H1 (cell line): Measurements from ENCODE around the gene NDUFB2. TPM values are rescaled to one million over a fixed set of nuclear protein-coding genes. Genes with fewer than 3 reads are reported as not detected.

ENCODE experiments used
- CTCF ChIA-PET: fragments of 300-600 bp; sonication (Branson Sonifier 250); formaldehyde crosslinking; loops from one replicate; lab custom pipeline; 2021; ENCODE audit not compliant: partially characterized antibody; lab: Charles Lee
- POLR2A ChIA-PET: fragments of 300-600 bp; sonication (Branson Sonifier 250); formaldehyde crosslinking; loops from one replicate; lab custom pipeline; 2021; ENCODE audit warnings: inconsistent platforms; ENCODE audit not compliant: partially characterized antibody; lab: Charles Lee
- DNase-seq, 2 experiments: peaks; one replicate each; pipeline versions ENCODE4 v3.0.0 to v3.0.0-alpha.2; 2010 to 2022; ENCODE audit warnings: low spot score in 2 of 2, low read depth in 1 of 2, mixed read lengths in 1 of 2
- FAIRE-seq: peaks from 2 replicates; lab custom pipeline; 2011; peaks lifted over from hg19 to GRCh38; lab: Jason Lieb, UNC
- H2AFZ ChIP-seq: 2 replicates; pipeline ENCODE4 v1.8.1; 2012; ENCODE audit warnings: low read length, inconsistent platforms
- H2AK5ac ChIP-seq: 2 replicates; pipeline ENCODE4 v1.6.1; 2013; ENCODE audit warnings: low read depth, low read length
- H2BK120ac ChIP-seq: replicated peaks from 2 replicates; pipeline ENCODE3; 2013; ENCODE audit warnings: low read depth, low read length, inconsistent platforms
- H2BK12ac ChIP-seq: 2 replicates; pipeline ENCODE4 v1.6.1; 2013; ENCODE audit warnings: low read depth, low read length
- H2BK15ac ChIP-seq: 2 replicates; pipeline ENCODE4 v1.6.1; 2013; ENCODE audit warnings: low read length
- H2BK20ac ChIP-seq: 2 replicates; pipeline ENCODE4 v1.6.1; 2013; ENCODE audit warnings: low read length
- H2BK5ac ChIP-seq: 2 replicates; pipeline ENCODE4 v1.6.1; 2013; ENCODE audit warnings: low read depth, low read length
- H3K14ac ChIP-seq: 2 replicates; pipeline ENCODE4 v1.6.1; 2013; ENCODE audit warnings: inconsistent platforms; ENCODE audit not compliant: insufficient read length
- H3K18ac ChIP-seq: 2 replicates; pipeline ENCODE4 v1.6.1; 2013; ENCODE audit warnings: low read length; ENCODE audit errors: extremely low read depth
- H3K23ac ChIP-seq: 2 replicates; pipeline ENCODE4 v1.6.1; 2013; ENCODE audit warnings: inconsistent platforms; ENCODE audit not compliant: insufficient read length
- H3K23me2 ChIP-seq: 2 replicates; pipeline ENCODE4 v1.6.1; 2013; ENCODE audit warnings: low read depth, low read length
- H3K27ac ChIP-seq: 2 replicates; pipeline ENCODE4 v1.6.1; 2011; ENCODE audit warnings: low read depth, low read length, inconsistent platforms
- H3K27me3 ChIP-seq, 4 experiments: replicated peaks in 1 of 4; 1 replicate in 1 of 4; 2 replicates in 3 of 4; pipeline versions ENCODE4 v1.6.1 to v1.8.1; 2011 to 2013; ENCODE audit warnings: low read length in 3 of 4, mild to moderate bottlenecking in 3 of 4, inconsistent platforms in 2 of 4, mixed read lengths in 2 of 4, moderate library complexity in 1 of 4; ENCODE audit not compliant: control insufficient read depth in 3 of 4, insufficient read depth in 3 of 4; ENCODE audit errors: extremely low read depth in 1 of 4
- H3K36me3 ChIP-seq, 4 experiments: 2 replicates each; pipeline versions ENCODE4 v1.6.1 to v1.8.1; 2011 to 2013; ENCODE audit warnings: mild to moderate bottlenecking in 4 of 4, low read length in 3 of 4, moderate library complexity in 2 of 4, control low read depth in 1 of 4, inconsistent platforms in 1 of 4; ENCODE audit not compliant: insufficient read depth in 4 of 4, control insufficient read depth in 2 of 4
- H3K4ac ChIP-seq: replicated peaks from 2 replicates; pipeline ENCODE3; 2013; ENCODE audit warnings: low read length, low read depth, mixed read lengths, inconsistent platforms; ENCODE audit not compliant: insufficient read length
- H3K4me1 ChIP-seq, 4 experiments: replicated peaks in 1 of 4; 1 replicate in 1 of 4; 2 replicates in 3 of 4; pipeline versions ENCODE4 v1.6.1 to v1.8.1; 2011 to 2013; ENCODE audit warnings: low read length in 3 of 4, inconsistent platforms in 2 of 4, mixed read lengths in 1 of 4; ENCODE audit not compliant: insufficient read depth in 4 of 4, control insufficient read depth in 3 of 4
- H3K4me2 ChIP-seq, 2 experiments: 2 replicates each; pipeline versions ENCODE4 v1.6.1 to v1.8.1; 2011 to 2013; ENCODE audit warnings: low read depth in 2 of 2, low read length in 2 of 2, control low read depth in 1 of 2, inconsistent platforms in 1 of 2, mild to moderate bottlenecking in 1 of 2; ENCODE audit not compliant: insufficient read depth in 1 of 2
- H3K4me3 ChIP-seq, 4 experiments: fragments of 200-600, 300-600 bp in 1 of 4; sonication (generic), shearing (Covaris generic), sonication (Bioruptor Twin) in 1 of 4; 2 replicates each; pipeline versions ENCODE4 v1.5.1 to v1.8.1; 2011 to 2016; ENCODE audit warnings: low read length in 4 of 4, low read depth in 3 of 4, control low read depth in 2 of 4, inconsistent platforms in 2 of 4, mild to moderate bottlenecking in 2 of 4, mixed read lengths in 1 of 4, moderate library complexity in 1 of 4; ENCODE audit not compliant: insufficient read depth in 2 of 4; ENCODE audit errors: extremely low read depth in 1 of 4
- H3K56ac ChIP-seq: replicated peaks from 2 replicates; pipeline ENCODE3; 2013; ENCODE audit warnings: low read depth, mild to moderate bottlenecking, mixed read lengths, low read length, inconsistent platforms; ENCODE audit not compliant: insufficient read length
- H3K79me1 ChIP-seq: 2 replicates; pipeline ENCODE4 v1.6.1; 2013; ENCODE audit warnings: low read depth, low read length, control low read depth
- H3K79me2 ChIP-seq, 2 experiments: 2 replicates each; pipeline versions ENCODE4 v1.6.1 to v1.8.1; 2012 to 2013; ENCODE audit warnings: low read length in 2 of 2, mild to moderate bottlenecking in 2 of 2, inconsistent platforms in 1 of 2; ENCODE audit not compliant: insufficient read depth in 2 of 2, control insufficient read depth in 1 of 2
- H3K9ac ChIP-seq, 4 experiments: replicated peaks in 1 of 4; 1 replicate in 1 of 4; 2 replicates in 3 of 4; pipeline versions ENCODE4 v1.6.1 to v1.8.1; 2011 to 2013; ENCODE audit warnings: low read depth in 3 of 4, low read length in 3 of 4, control low read depth in 2 of 4, mild to moderate bottlenecking in 2 of 4, moderate library complexity in 2 of 4, inconsistent platforms in 1 of 4; ENCODE audit errors: extremely low read depth in 1 of 4
- H3K9me3 ChIP-seq, 2 experiments: 2 replicates each; pipeline versions ENCODE4 v1.6.1 to v1.8.1; 2012 to 2013; ENCODE audit warnings: mild to moderate bottlenecking in 2 of 2, moderate library complexity in 2 of 2, control low read depth in 1 of 2, inconsistent platforms in 1 of 2, low read depth in 1 of 2, low read length in 1 of 2, mixed read lengths in 1 of 2; ENCODE audit not compliant: insufficient read depth in 2 of 2
- H4K20me1 ChIP-seq, 2 experiments: replicated peaks in 1 of 2; 2 replicates each; pipeline versions ENCODE3 to v1.8.1; 2011 to 2013; ENCODE audit warnings: inconsistent platforms in 2 of 2, low read length in 2 of 2, mild to moderate bottlenecking in 1 of 2; ENCODE audit not compliant: insufficient read depth in 2 of 2, control insufficient read depth in 1 of 2
- H4K5ac ChIP-seq: 2 replicates; pipeline ENCODE4 v1.6.1; 2013; ENCODE audit warnings: low read length, low read depth, mixed read lengths, inconsistent platforms; ENCODE audit not compliant: insufficient read length
- H4K8ac ChIP-seq: 2 replicates; pipeline ENCODE4 v1.8.0; 2013; ENCODE audit warnings: mild to moderate bottlenecking, moderate library complexity, low read length, inconsistent platforms; ENCODE audit not compliant: insufficient read depth; ENCODE audit errors: extremely low read depth
- H4K91ac ChIP-seq: replicated peaks from 2 replicates; pipeline ENCODE3; 2013; ENCODE audit warnings: low read length, mixed read lengths, inconsistent platforms; ENCODE audit not compliant: insufficient read length
- ASH2L ChIP-seq: fragments of 200-600, 300-600 bp; sonication (generic); IDR thresholded peaks from one replicate; pipeline ENCODE4 v1.7.1; 2017; ENCODE audit warnings: low read length
- BACH1 ChIP-seq: IDR thresholded peaks from 2 replicates; pipeline ENCODE4 v1.6.1; 2012; ENCODE audit warnings: low read length, improper control_type of control experiment
- CTCF ChIP-seq, 3 experiments: IDR thresholded peaks; 1 replicate in 2 of 3; 2 replicates in 1 of 3; pipeline versions ENCODE4 v1.5.1 to v1.6.1; 2011; ENCODE audit warnings: low read length in 3 of 3, mild to moderate bottlenecking in 3 of 3, inconsistent platforms in 2 of 3, low read depth in 1 of 3, moderate library complexity in 1 of 3; ENCODE audit not compliant: insufficient read depth in 1 of 3; ENCODE audit errors: control extremely low read depth in 1 of 3
- HDAC6 ChIP-seq: IDR thresholded peaks from one replicate; pipeline ENCODE4 v1.7.1; 2012; ENCODE audit warnings: low read depth, mild to moderate bottlenecking, inconsistent platforms, low read length, moderate library complexity
- JUN ChIP-seq: IDR thresholded peaks from 2 replicates; pipeline ENCODE4 v1.6.1; 2011; ENCODE audit warnings: low read depth, mild to moderate bottlenecking, improper control_type of control experiment, low read length
- POLR2AphosphoS5 ChIP-seq: IDR thresholded peaks from 2 replicates; pipeline ENCODE4 v1.6.1; 2011; ENCODE audit warnings: low read depth, low read length
- TAF7 ChIP-seq: optimal IDR thresholded peaks from 2 replicates; pipeline ENCODE3; 2011; ENCODE audit warnings: low read depth, mild to moderate bottlenecking, inconsistent platforms, low read length, moderate library complexity, borderline replicate concordance
- TBP ChIP-seq: IDR thresholded peaks from 2 replicates; pipeline ENCODE4 v1.6.1; 2011; ENCODE audit warnings: low read depth, low read length, improper control_type of control experiment
- YY1 ChIP-seq: IDR thresholded peaks from 2 replicates; pipeline ENCODE4 v1.6.1; 2011; ENCODE audit warnings: low read depth, mild to moderate bottlenecking, low read length
- WGBS, 2 experiments: shearing (Covaris generic) in 1 of 2; methylation state at CpG; one replicate each; pipeline versions ENCODE4 v1.1.6 to v1.1.7; 2013 to 2015; ENCODE audit warnings: low lambda C conversion rate in 2 of 2, mixed read lengths in 2 of 2, inconsistent platforms in 1 of 2, low coverage in 1 of 2, missing lambda C conversion rate in 1 of 2; ENCODE audit not compliant: insufficient replicate concordance in 2 of 2, insufficient coverage in 1 of 2, insufficient read length in 1 of 2; ENCODE audit errors: extremely low coverage in 1 of 2, missing lambda C conversion rate in 1 of 2; 5-methylcytosine and 5-hydroxymethylcytosine counted together
- polyA plus RNA-seq, 7 experiments: library from polyadenylated mRNA; depleted of rRNA in 3 of 7; stranded (reverse) in 5 of 7; unstranded in 2 of 7; fragments of >200 nt in 5 of 7; fragments of 200-250 nt in 2 of 7; gene quantifications; 1 replicate in 5 of 7; 2 replicates in 1 of 7; 4 replicates in 1 of 7; pipeline versions ENCODE4 v1.2.1 to v1.2.3, GENCODE V29; 2011 to 2013; ENCODE audit warnings: missing spikeins in 2 of 7, mixed read lengths in 2 of 7
- total RNA-seq: library from RNA; stranded (reverse); fragmentation: NEBNext Ultra II Directional; extraction: Animal tissue kit (Norgen Biotek cat#: 25700); gene quantifications from 2 replicates; pipeline ENCODE4 v1.2.1, GENCODE V29; 2021

NDUFB2 gene
- total and polyA plus RNA-seq, 2 of the 8 experiments (the other 6 are each of a cell fraction or from before 2014, with no cell fraction given): 168 to 881 TPM

DNA sequence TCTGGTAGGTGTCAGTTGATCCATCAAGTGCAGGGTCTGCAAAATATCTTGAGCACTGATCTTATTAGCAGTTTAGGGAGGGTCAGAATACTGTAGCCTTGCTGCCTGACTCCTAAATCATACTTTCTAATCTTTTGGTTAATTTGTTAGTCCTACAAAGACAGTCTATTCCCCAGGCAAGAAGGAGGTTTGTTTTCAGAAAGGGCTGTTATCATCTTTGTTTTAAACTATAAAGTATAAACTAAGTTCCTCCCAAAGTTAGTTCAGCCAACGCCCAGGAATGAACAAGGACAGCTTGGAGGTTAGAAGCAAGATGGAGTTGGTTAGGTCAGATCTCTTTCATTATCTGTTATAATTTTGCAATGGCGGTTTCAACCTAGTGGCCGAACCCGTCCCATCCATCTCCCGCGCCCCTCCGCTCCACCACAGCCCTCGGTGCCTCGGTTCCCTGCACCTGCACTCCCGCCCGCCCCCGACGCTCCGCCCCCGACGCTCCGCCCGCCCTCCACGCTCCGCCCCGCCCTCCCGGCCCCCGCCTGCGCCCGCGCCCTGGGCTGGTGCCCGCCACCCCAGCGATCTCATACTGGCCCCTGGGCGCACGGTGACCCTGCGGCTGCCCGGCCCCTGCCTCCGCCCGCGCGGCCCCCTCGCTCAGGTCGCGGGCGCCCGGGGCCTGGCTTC, 24.0 kb upstream of the NDUFB2 start, which contains the start of gene ADCK2:
Gene ADCK2, plus strand, starts transcription at position 564 of the 681 bp plus-strand sequence. CDS start 386 bp downstream, outside the sequence.
- H2BK20ac ChIP-seq: no peak within 1 kb of the TSS; the same call in 1 of the 2 replicates
- no peaks in the 10 kb centered on the region for H3K36me3 ChIP-seq
- FAIRE-seq (no peak), DNase-seq (no peak)
- H4K8ac ChIP-seq: no peak within 1 kb of the TSS; the same call in 1 of the 2 replicates
- no peak within 1 kb of the TSS for H3K14ac ChIP-seq
- peak within 1 kb of the TSS; percentile 60 for H3K18ac ChIP-seq
- CTCF ChIA-PET: interaction anchor here (0.8 to 2.9 kb wide), 4 partner anchors 13 to 139 kb away, joined by 3 to 10 read pairs (median 4); no protein-coding TSS in a partner anchor
- no peak within 1 kb of the TSS for H2BK15ac ChIP-seq
- no peak within 1 kb of the TSS; the same call in 1 of the 2 replicates for H2BK5ac ChIP-seq
- peak within 1 kb of the TSS; percentile 70 to 98 for H3K4me2 ChIP-seq
- no peaks in the 10 kb centered on the region for H4K20me1 ChIP-seq
- H2AFZ ChIP-seq: peak within 1 kb of the TSS; percentile 72
- H3K23me2 ChIP-seq: peaks cover 5% of the 10 kb centered on the region; the same call in 1 of the 2 replicates
- no peak within 1 kb of the TSS for H3K23ac ChIP-seq
- POLR2A ChIA-PET: interaction anchor here (0.7 to 1.4 kb wide), 4 partner anchors 17 to 194 kb away, joined by 3 read pairs; partner anchors contain the start of gene NDUFB2
- H4K5ac ChIP-seq: peak within 1 kb of the TSS; percentile 51
- peak within 1 kb of the TSS; percentile 38 for H4K91ac ChIP-seq
- H3K27ac ChIP-seq: no peak within 1 kb of the TSS
- no peaks in the 10 kb centered on the region for H3K79me1 ChIP-seq
- H3K9ac ChIP-seq: peak within 1 kb of the TSS; percentile 14 to 42 (median 37); a peak in 6 of 7 replicates
- 4% methylated on average over 21 of the region's 41 CpGs; no CpG with 5 or more reads in 1 of the 2 experiments for WGBS, 2 experiments
- no peak within 1 kb of the TSS for H3K4ac ChIP-seq
- H3K9me3 ChIP-seq: no peaks in the 10 kb centered on the region
- H3K4me1 ChIP-seq: peaks cover 0 to 6% (median 2%) of the 10 kb centered on the region in 4 experiments; a peak in 5 of 7 replicates
- H2BK12ac ChIP-seq: peak within 1 kb of the TSS; percentile 14; the same call in 1 of the 2 replicates
- no peaks in the 10 kb centered on the region for H3K79me2 ChIP-seq
- no peak within 1 kb of the TSS for H2AK5ac ChIP-seq
- H2BK120ac ChIP-seq: peak within 1 kb of the TSS; percentile 72
- H3K4me3 ChIP-seq: peak within 1 kb of the TSS; percentile 35 to 76 (median 67)
- H3K56ac ChIP-seq: peak within 1 kb of the TSS; percentile 73
- peaks cover 0 to 8% (median 2%) of the 10 kb centered on the region in 4 experiments; a peak in 3 of 7 replicates for H3K27me3 ChIP-seq
- TF ChIP-seq TBP (0 out of 2 replicates have a peak, but pooled peaks have one; percentile 19), HDAC6 (no peak), YY1 (peak; percentile 52; the same call in 1 of the 2 replicates), JUN (no peak), TAF7 (no peak), BACH1 (0 out of 2 replicates have a peak, but pooled peaks have one; percentile 15), ASH2L (no peak), CTCF (IDR thresholded peaks at IDR 0.05; ENCODE audit: control extremely low read depth in 1 of 3, insufficient read depth in 1 of 3, low read depth in 1 of 3, low read length in 3 of 3) (no peak), POLR2AphosphoS5 (peak; percentile 17; the same call in 1 of the 2 replicates)
